Spleen (tissue), 11 donors: ENCODE data around the gene RNF215. TPM values are rescaled to one million over a fixed set of nuclear protein-coding genes. Genes with fewer than 3 reads are reported as not detected.

Source experiments
- DNase-seq: peaks from one replicate; pipeline ENCODE4 v3.0.0-alpha.2; 2020
- H3K27ac ChIP-seq, 8 donors: fragments of 200-600 bp; sonication (generic) in 7 of 8; 1 replicate in 4 of 8; 2 replicates in 4 of 8; pipeline versions ENCODE4 v1.5.0 to v1.8.0; 2016 to 2021; ENCODE audit warnings: inconsistent platforms in 4 of 8, mild to moderate bottlenecking in 4 of 8, moderate library complexity in 1 of 8
- H3K27me3 ChIP-seq, 7 donors: fragments of 200-600 bp; sonication (generic) in 6 of 7; replicated peaks in 1 of 7; 1 replicate in 4 of 7; 2 replicates in 3 of 7; pipeline versions ENCODE4 v1.5.0 to v1.8.0; 2016 to 2021; ENCODE audit warnings: inconsistent platforms in 3 of 7, mild to moderate bottlenecking in 1 of 7
- H3K36me3 ChIP-seq, 6 donors: fragments of 200-600 bp; sonication (generic) in 5 of 6; 1 replicate in 4 of 6; 2 replicates in 2 of 6; pipeline versions ENCODE4 v1.5.0 to v1.8.0; 2016 to 2021; ENCODE audit warnings: inconsistent platforms in 2 of 6
- H3K4me1 ChIP-seq, 6 donors: fragments of 200-600 bp; sonication (generic) in 5 of 6; 1 replicate in 3 of 6; 2 replicates in 3 of 6; pipeline versions ENCODE4 v1.5.0 to v1.8.0; 2016 to 2021; ENCODE audit warnings: inconsistent platforms in 3 of 6
- H3K4me3 ChIP-seq, 8 donors: fragments of 200-600 bp; sonication (generic) in 7 of 8; 1 replicate in 4 of 8; 2 replicates in 4 of 8; pipeline versions ENCODE4 v1.5.0 to v1.8.0; 2016 to 2021; ENCODE audit warnings: inconsistent platforms in 4 of 8, mild to moderate bottlenecking in 4 of 8, moderate library complexity in 2 of 8
- H3K9me3 ChIP-seq, 8 donors: fragments of 200-600 bp; sonication (generic) in 7 of 8; 1 replicate in 4 of 8; 2 replicates in 4 of 8; pipeline versions ENCODE4 v1.5.0 to v1.8.0; 2016 to 2021; ENCODE audit warnings: inconsistent platforms in 4 of 8
- CTCF ChIP-seq, 11 experiments: fragments of 200-600 bp in 7 of 11; fragments of 450-650 bp in 4 of 11; sonication (generic) in 4 of 11; IDR thresholded peaks in 8 of 11; conservative IDR thresholded peaks in 3 of 11; 1 replicate in 7 of 11; 2 replicates in 4 of 11; pipeline versions ENCODE4 v1.4.0 to v1.8.0; 2016 to 2021; ENCODE audit warnings: antibody characterized with exemption in 11 of 11, inconsistent platforms in 4 of 11, mild to moderate bottlenecking in 1 of 11
- POLR2A ChIP-seq, 3 donors: fragments of 450-650 bp; IDR thresholded peaks; one replicate each; pipeline ENCODE4 v1.5.1; 2017; ENCODE audit warnings: antibody characterized with exemption in 3 of 3, mild to moderate bottlenecking in 1 of 3
- POLR2AphosphoS5 ChIP-seq, 3 donors: sonication (generic); formaldehyde crosslinking; IDR thresholded peaks; one replicate each; pipeline ENCODE4 v1.5.1; 2017; ENCODE audit warnings: antibody characterized with exemption in 3 of 3
- WGBS, 5 donors: extraction: QIAGEN DNeasy Blood & Tissue Kit in 3 of 5; methylation state at CpG; one replicate each; pipeline versions ENCODE4 v1.1.5 to v1.1.7; 2013 to 2018; 5-methylcytosine and 5-hydroxymethylcytosine counted together
- intact Hi-C: fragments of 100-400 bp; cut with DNase I; formaldehyde crosslinking; loops from one replicate; pipeline ENCODE4 v1.15.0; 2023; ENCODE audit warnings: low total_unique reads
- polyA plus RNA-seq, 3 donors: library from polyadenylated mRNA; stranded (reverse); fragments of 200-250 nt; gene quantifications; one replicate each; pipeline ENCODE4 v1.2.1, GENCODE V29; 2013
- total RNA-seq, 7 donors: library from RNA; depleted of rRNA in 3 of 7; stranded (reverse); fragments of >200 nt in 3 of 7; fragmentation: NEBNext Ultra II Directional in 4 of 7; extraction: Animal tissue kit (Norgen Biotek cat#: 25700) in 4 of 7; gene quantifications; one replicate each; pipeline versions ENCODE4 v1.1.0 to v1.2.1, GENCODE V29; 2016 to 2021
- donor health status: healthy with polysubstance abuse.
- donor health status: DM: no; HTN: no; CAD: no; lungs with moderate emphysema.
- donor health status: DM: no; HTN: no; CAD: no.
- donor health status: Bipolar disorder and iron deficiency.
- donor health status: healthy.
- donor health status: DM: no; HTN: no; CAD: no.
- donor health status: DM: yes; HTN: yes; CAD: no.

RNF215 gene
- total and polyA plus RNA-seq, 10 donors: 6.5 to 19.5 (median 12.8) TPM

GRCh38 chr22:30399718-30400117 lies 12.5 kb upstream of the RNF215 start:
- peaks cover 0 to 54% (median 32%) of the 10 kb centered on the region in 7 donors for H3K27me3 ChIP-seq
- WGBS, 5 donors: 79 to 94% (median 88%) methylated on average over 4 to 5 of the region's 5 CpGs
- no peaks in the 10 kb centered on the region for H3K36me3 ChIP-seq
- peaks cover 0 to 33% (median 20%) of the 10 kb centered on the region in 6 donors for H3K4me1 ChIP-seq
- no peak overlapping the region for H3K4me3 ChIP-seq
- H3K27ac ChIP-seq: no peak overlapping the region
- TF ChIP-seq POLR2AphosphoS5 (IDR thresholded peaks at IDR 0.05) (no peak), POLR2A (IDR thresholded peaks at IDR 0.05) (no peak), CTCF (IDR thresholded peaks at IDR 0.05 in 8 of 11, conservative IDR thresholded peaks at IDR 0.05 in 3 of 11) (no peak)
- no peak for DNase-seq
- H3K9me3 ChIP-seq: no peaks in the 10 kb centered on the region
- intact Hi-C loops: no loop called here

DNA sequence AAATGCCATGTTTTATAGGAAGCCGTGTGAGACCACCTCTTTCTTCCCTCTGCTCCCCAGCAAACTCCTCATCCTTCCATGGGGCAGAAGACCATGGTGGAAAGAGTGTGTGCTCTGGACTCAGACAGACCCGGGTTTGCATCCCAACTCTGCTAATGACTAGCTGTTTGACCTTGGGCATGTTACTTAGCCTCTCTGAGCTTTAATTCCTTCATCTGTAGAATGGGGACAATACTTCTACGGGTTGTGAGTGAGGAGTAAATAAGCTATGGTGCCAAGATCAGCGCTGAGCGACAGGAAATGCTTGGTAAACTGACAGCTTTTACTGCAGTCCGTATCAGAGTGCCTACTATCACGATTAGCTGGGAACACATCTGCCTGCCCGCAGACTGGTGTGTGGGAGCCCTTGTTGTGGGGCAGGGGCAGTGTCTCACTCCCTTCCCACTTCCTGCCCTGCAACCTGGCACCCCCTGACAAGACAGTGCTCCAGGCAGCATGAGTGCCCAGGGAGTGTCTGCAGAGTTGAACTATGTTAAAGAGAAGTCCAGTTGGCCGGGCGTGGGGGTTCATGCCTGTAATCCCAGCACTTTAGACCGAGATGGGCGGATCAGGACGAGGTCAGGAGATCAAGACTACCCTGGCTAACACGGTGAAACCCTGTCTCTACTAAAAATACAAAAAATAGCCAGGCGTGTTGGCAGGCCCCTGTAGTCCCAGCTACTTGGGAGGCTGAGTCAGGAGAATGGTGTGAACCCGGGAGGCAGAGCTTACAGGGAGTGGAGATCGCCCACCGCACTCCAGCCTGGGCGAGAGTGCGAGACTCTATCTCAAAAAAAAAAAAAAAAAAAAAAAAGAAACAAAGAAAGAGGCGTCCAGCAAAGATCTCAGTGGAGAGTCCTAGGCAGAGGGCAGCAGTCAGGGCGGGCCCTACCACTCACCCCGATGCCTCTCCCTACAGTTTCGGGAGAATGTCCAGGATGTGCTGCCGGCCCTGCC lies 11.8 kb upstream of the RNF215 start:
- intact Hi-C loops: no loop called here
- no peak for DNase-seq
- Histone ChIP-seq H3K9me3 (no peaks in the 10 kb centered on the region), H3K4me3 (no peak overlapping the region), H3K36me3 (no peaks in the 10 kb centered on the region), H3K27ac (no peak overlapping the region), H3K4me1 (peaks cover 0 to 33% (median 20%) of the 10 kb centered on the region in 6 donors), H3K27me3 (peaks cover 0 to 56% (median 32%) of the 10 kb centered on the region in 7 donors)
- 58 to 70% (median 67%) methylated on average over 24 to 25 of the region's 25 CpGs for WGBS, 5 donors
- no peak for TF ChIP-seq CTCF (IDR thresholded peaks at IDR 0.05 in 8 of 11, conservative IDR thresholded peaks at IDR 0.05 in 3 of 11)
- TF ChIP-seq POLR2A (IDR thresholded peaks at IDR 0.05): no peak
- TF ChIP-seq POLR2AphosphoS5 (IDR thresholded peaks at IDR 0.05): no peak

- H3K9me3 ChIP-seq: no peaks in the 10 kb centered on the region
- peaks cover 0 to 40% (median 22%) of the 10 kb centered on the region in 6 donors for H3K4me1 ChIP-seq
- intact Hi-C loops: no loop called here
- peak overlapping the region in 1 of 8 donors; percentile 28 for H3K27ac ChIP-seq
- no peaks in the 10 kb centered on the region for H3K36me3 ChIP-seq
- WGBS, 5 donors: 28 to 38% (median 33%) methylated on average over 10 to 11 of the region's 11 CpGs
- peaks cover 0 to 56% (median 32%) of the 10 kb centered on the region in 7 donors for H3K27me3 ChIP-seq
- peak overlapping the region in 6 of 8 donors; percentile 40 to 71 (median 45) for H3K4me3 ChIP-seq
- no peak for DNase-seq
- no peak for TF ChIP-seq POLR2A (IDR thresholded peaks at IDR 0.05)
These were observed 10.7 kb upstream of the RNF215 start for GRCh38 chr22:30397656-30398635.

- TF ChIP-seq POLR2A (IDR thresholded peaks at IDR 0.05): no peak
- peak in 2 of 3 donors; percentile 48 to 60 for TF ChIP-seq POLR2AphosphoS5 (IDR thresholded peaks at IDR 0.05)
- no peaks in the 10 kb centered on the region for H3K36me3 ChIP-seq
- 2 to 4% (median 3%) methylated on average over 32 to 56 of the region's 56 CpGs for WGBS, 5 donors
- peak within 1 kb of the TSS; percentile 18 to 71 (median 42) for H3K4me3 ChIP-seq
- peaks cover 0 to 49% (median 27%) of the 10 kb centered on the region in 6 donors for H3K4me1 ChIP-seq
- no peaks in the 10 kb centered on the region for H3K9me3 ChIP-seq
- no peak for DNase-seq
- H3K27me3 ChIP-seq: peaks cover 0 to 56% (median 32%) of the 10 kb centered on the region in 7 donors
- intact Hi-C loops: no loop called here
- H3K27ac ChIP-seq: peak within 1 kb of the TSS in 2 of 8 donors; percentile 28 to 48
These were observed 9.9 kb upstream of the RNF215 start, which contains the start of gene SEC14L2 for GRCh38 chr22:30396871-30397655. TSS of gene SEC14L2 (plus strand) at chr22:30397018. CDS start at chr22:30397117, 99 bp downstream.
